HG02840 (cell line): Measurements from ENCODE around the gene LINC01488.

Source experiments
- ATAC-seq: cut with Tn5 transposase; IDR thresholded peaks from one replicate; pipeline ENCODE4 v1.9.1; 2021; ENCODE audit warnings: mild to moderate bottlenecking, moderate library complexity, moderate number of reproducible peaks; ENCODE audit not compliant: unreplicated experiment, low FRiP score

Gene LINC01488

GRCh38 chr11:69444381-69445130, 36.9 kb upstream of the LINC01488 start:
- ATAC-seq, result no peak

DNA sequence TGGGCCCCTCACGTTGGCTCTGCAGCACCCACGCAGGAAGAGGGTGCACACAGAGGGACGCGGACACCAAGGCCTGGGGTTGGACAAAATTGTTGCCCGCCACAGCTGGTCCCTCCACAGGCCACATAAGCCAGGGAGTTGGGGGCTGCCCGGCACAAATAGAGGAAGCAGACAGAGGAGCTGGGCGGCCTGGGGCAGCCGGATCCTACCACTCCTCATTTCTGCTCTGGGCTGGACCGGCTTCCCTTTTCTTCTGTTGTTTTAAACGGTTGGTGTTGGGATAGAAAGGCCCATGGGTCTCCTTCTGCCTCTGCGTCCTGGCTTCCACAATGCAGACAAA, 36.4 kb upstream of the LINC01488 start:
- ATAC-seq, result no peak

DNA sequence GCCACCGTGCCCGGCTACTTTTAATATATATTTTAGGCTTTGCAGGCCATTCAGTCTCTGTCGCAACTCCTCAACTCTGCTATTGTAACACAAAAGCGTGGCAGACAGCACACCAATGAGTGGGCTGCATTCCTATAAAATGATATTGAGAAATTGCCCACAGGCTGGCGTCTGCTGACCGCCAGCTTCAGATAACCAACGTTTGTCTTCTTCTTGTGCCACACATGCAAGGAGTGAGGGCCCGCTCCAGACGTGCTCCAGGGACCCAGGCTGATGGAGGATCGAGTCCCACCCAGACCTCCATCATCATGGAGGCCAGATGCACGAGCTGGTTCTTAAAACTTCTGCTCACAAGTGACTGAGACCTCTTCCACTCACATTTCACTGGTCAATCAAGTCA, 35.4 kb upstream of the LINC01488 start:
- ATAC-seq, result no peak

DNA sequence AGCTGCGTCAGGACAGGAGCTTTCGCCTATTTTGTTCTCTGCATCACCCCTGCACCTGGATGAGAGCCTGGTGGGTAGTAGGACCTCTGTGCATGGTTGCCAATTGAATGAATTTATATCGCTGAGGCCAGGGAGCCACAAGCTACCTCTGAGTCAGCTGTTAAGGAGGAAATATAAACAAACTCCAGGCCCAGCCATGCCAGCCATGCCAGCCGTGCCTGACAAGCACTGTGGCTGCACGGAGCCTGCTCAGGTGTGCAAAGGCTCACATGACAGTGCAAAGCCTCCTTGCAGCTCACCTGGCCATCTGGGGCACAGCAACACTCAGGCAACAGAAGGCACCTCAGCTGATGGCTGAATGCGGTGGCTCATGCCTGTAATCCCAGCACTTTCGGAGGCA, 33.7 kb upstream of the LINC01488 start:
- ATAC-seq, result no peak

DNA sequence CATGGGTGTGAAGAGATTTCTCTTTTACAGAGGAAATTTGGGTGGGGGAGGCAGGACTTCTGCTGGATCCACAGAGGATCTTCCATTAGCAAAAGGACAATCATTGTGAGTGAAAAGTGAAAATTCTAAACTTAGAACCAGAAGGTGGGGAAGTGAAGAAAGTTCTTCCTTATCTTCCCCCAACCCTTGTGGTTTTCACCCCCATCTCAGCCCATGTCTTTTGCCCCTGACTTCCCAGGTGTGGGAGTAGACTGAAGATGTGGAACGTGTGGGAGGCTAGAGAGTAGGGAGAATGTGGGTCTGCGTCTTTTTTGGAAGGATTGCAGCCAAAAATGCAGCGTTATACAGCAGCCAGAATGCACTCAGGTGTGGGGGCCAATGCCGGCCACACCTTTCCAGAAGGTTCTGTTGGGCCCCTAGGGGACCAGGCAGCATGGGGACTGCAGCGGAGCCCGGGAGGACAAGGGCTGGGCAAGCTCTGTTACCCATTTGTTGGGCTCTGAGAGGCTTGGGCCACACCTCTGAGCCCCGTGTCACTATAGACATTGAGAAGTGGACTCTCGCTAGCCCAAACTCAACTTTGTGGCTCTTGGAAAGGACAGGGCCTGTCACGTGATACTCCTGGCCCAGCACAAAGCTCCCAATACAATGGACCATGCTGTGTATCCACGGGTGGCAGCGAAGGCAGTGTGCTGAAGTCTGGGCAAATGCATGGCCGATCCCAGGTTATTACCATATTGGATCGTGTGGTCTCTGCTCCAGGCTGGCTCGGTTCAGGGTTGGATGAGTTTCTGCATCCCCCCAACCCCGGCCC, 32.8 kb upstream of the LINC01488 start:
- ATAC-seq, result no peak

GRCh38 chr11:69449320-69450063, 32.0 kb upstream of the LINC01488 start:
- ATAC-seq, result no peak

DNA sequence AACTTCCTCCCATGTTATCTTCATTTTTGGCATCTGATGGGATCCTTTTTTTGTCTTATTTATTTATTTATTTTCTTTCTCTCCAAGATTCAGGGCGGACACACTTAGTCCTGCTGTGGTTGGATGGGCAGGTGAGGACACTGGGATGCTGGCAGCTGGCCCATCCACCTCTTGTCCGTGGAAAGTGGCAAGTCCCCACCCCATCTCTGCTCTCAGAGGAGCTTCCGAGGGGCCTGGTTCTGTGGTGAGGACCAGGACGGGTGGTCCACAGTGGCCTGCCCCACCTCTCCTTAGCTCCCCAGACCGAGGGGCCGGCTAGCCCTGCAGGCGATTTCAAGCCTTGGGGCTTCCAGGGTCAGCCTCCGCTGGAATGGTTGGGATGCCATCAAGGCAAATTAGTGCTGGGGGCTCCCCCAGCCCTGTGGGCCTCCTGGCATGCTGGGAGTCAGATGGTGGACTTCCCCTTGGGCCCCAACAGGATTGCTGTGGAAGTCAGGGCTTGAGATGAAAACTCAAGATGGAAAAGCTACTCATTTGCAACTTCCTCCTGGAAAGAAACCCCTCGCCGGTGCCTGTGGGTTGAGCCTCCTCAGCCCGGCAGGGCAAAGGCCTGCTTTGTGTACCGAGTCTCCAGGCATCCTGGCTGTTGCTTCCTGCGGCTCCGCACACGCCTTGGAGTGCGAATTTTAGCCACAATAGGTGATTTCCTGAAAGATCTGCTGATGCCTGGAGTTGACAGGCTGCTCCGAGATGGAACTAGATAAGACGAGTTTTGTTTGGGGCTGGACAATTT, 31.2 kb upstream of the LINC01488 start:
- no peak for ATAC-seq

DNA sequence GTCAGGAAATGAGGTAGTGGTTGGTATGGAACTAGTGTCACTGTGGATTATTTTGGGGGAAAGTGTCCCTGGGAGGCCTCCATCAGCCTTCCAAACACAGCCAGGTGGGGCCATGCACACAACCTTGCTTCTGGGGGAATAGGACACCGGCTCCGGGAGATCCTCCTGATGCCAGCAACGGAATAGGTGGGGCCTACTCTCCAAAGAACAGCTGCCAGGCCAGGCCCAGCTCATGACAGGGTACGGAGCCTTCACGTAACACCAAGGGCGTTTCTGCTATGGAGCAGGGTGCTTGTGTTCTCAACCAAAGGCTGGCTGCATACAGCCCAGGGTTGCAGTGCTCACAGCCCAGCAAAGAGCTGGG, 30.6 kb upstream of the LINC01488 start:
- no peak for ATAC-seq

DNA sequence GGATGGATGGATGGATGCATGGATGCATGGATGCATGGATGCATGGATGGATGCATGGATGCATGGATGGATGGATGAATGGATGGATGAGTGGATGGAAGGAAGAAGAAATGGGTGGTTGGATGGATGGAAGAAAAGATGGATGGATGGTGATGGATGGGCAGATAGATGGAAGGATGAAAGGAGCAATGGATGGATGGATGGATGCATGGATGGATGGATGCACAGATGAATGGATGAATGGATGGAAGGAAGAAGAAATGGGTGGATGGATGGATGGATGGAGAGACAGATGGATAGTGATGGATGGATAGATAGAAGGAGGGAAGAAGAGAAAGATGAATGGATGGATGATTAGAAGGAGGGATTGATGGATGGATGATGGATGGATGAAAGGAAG, 30.2 kb upstream of the LINC01488 start:
- ATAC-seq, result no peak

DNA sequence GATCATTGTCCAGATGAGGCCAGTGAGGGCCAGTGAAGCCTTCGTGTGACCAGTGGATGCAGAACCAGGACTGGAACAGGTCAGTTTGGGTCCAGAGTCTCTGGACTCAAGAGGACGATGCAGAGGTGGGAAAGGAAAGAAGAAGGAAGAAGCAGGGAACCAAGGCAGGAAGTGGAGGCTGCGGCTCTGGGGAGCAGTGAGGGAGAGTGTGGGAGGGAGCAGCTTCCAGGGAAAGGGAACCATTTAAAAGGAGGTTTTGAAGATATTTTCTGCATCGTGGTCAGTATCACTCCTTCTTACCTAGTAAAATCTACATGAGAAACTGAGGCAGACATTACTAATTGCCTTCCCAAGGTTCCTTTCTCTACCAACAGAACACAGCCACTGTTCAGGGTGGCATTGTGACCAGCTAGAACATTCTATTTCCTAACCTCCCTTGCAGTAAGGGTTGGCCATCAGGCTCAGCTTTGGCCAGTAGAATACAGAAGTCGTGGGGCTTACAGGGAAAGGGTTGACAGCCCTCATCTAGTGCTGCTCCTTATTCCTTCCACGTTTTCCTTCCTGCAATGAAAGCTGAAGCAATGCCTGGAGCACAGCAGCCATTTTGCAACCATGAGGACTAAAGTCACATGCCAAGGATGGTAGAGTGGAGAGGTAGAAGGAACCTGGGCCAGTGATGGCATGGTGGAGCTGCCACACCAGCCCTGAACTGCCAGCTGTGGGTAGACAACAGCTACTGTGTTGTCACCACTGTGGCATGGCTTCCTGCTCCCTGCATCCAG, 29.1 kb upstream of the LINC01488 start:
- ATAC-seq, result no peak

DNA sequence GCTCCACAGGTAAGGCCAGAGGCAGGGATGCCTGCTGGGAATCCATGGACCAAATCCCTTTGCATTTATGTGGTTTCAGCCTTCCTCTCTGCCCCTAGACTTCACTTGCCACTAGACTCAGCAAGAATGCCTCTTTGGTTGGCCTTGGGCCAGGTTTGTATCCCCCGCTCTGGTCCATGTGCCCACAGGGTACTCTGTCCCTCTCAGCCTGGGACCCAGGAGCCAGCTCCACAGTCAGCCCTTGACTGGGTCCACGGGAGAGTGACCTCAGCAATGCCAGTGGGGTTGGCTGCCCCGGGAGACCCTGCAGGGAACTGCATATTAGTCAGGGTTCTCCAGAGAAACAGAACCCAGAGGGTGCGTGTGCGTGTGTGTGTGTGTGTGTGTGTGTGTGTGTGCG, 28.3 kb upstream of the LINC01488 start:
- no peak for ATAC-seq

DNA sequence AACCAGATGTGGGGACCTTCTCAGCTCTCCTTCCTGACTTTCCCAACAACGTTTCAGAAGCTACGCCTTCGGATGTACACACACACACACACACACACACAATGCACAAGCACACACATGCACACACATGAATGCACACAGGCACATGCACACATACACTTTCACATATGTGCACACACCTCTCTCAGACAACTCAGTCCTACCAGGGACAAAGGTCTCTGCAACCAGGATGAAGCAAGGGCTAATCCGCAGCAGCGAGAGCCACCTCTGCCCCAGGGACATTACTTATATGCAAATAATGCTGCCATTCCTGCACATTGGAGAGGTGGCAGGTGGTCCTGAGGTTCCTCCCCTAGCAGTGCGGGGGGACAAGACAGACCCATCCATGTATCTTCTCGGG, 27.4 kb upstream of the LINC01488 start:
- ATAC-seq, result no peak

GRCh38 chr11:69455969-69456368, 25.5 kb upstream of the LINC01488 start:
- no peak for ATAC-seq

DNA sequence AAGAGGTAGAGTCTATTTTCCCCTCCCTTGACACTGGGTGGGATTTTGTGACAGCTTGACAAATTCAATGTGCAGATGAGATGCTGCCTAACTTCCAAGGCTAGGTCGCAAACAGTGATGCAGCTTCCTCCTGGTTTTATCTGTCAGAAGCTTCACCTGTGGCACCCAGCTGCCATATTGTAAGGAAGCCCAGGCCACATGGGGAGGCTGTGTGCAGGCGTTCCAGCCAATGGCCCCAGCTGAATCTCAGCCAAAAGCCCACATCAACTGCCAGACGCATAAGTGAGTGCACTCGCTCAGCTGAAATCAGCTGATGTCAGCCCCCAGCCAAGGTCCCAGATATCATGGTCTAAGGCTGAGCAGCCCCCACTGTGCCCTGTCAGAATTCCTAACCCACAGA, 24.8 kb upstream of the LINC01488 start:
- no peak for ATAC-seq

DNA sequence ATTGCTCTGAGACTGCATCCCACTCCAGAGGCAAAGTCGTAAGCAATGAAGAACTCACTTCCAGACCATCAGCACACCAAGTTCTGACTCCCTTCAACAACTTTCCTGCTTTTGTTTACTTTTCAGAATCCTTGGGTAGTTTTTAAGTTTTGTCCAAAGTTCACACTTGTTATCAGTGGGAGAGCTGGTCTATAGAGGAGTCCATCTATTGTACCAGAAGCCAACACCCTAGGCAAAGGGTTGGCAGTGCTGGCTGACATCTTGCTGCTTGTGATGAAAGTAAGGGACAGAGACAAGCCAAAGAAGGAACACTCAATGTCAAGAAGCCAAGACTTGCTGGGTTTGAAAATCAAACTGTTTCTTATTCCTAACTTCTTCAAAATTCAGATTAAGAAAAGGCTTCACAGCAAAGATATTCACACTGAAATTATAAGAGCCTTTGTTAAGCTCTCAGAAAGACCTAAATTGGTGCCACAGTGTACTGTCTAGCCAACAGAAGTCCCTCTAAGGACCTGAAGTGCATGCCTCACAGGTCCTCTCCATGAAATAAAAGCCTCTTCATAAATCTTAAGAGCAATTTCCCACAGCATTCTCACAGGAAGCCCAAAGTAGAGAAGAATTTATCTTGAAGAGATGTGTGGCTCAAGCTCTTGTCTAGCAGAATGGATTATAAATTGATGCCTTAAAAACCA, 21.5 kb upstream of the LINC01488 start:
- no peak for ATAC-seq

- no peak for ATAC-seq
Observed at GRCh38 chr11:69460540-69461257, 20.8 kb upstream of the LINC01488 start.

DNA sequence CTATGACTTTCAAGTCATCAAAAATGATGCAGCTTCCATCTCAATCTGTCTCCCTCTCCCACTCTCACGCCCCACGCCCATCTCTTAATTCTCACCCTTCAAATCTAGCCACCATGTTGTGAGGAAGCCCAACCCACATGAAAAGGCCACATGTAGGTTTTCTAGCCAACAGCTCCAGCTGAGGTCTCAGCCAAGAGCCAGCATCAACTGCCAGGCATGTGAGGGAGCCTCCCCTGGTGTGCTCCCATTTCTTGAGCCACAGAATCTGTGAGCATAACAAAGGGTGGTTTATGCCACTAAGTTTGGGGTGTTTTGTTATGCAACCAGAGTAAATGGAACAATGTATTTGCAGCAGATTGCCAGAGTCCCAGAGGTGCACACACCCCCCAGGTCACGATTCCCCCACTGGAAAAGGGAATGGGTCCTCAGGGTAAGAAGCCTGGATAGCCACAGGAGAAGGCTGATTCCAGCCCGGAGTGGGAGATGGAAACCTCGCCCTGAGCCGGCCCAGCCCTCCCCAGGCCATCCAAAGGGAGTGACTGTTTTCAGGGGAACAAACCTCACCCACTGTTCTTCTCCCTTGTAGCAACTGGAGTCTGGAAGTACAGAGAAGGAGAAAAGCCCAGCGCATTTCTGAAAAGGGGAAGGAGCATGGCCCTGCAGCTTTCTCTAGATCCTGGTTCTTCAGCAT, 20.0 kb upstream of the LINC01488 start:
- ATAC-seq, result no peak
